Kidney capillary endothelial cell (primary cell): Measurements from ENCODE around the gene DCD.
"Not testable (repeated sequence)": the region's sequence is repeated elsewhere in the genome, so short reads cannot be mapped to it uniquely, and the experiment has no call there.

ENCODE experiments used
- DNase-seq: peaks from one replicate; pipeline ENCODE4 v3.0.0-alpha.2; 2018; ENCODE audit warnings: low spot score

Gene DCD, protein sequence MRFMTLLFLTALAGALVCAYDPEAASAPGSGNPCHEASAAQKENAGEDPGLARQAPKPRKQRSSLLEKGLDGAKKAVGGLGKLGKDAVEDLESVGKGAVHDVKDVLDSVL

DNA sequence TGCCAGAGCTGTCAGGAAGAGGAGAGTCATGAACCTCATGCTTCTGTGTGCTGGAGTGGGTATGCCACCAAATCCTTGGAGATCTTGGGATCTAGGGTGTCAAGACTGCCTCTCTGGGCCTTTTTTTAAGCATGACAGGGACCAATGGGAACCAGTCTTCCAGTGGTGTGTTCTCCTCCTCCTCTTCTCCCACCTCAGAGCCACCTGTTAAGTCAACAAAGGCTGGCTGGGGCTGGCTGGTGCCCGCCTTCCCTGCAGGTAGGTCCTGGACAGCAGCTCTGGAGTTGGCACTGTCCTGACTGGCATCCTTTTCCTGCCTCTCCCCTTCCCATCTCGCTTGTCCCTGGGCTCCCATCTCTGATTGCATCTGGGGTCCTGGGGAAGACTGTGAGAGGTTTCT, at the start of gene DCD:
TSS of gene DCD (minus strand) at position 101 of the 400 bp plus-strand sequence. CDS start at position 39, 62 bp downstream.
- DNase-seq = no peak

DNA sequence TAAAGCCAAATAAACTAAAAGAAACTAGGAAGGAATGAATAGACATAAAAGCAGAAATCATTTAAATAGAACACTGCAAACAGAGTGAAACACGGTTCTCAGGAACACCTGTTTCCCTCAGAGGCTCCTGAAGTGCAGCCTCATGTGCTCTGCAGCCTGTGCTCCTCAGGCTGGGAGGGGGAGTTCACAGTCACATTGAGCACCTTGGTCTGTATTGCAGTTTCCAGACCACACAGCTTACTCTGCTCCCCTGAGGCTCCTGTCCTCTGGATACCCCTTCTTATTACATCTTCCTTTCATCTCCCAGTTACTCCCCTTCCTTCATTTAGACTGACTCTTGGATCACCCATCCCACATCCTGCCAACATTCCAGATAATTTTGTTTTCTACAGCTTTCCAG, 49.7 kb upstream of the DCD start:
- no peak for DNase-seq

DNA sequence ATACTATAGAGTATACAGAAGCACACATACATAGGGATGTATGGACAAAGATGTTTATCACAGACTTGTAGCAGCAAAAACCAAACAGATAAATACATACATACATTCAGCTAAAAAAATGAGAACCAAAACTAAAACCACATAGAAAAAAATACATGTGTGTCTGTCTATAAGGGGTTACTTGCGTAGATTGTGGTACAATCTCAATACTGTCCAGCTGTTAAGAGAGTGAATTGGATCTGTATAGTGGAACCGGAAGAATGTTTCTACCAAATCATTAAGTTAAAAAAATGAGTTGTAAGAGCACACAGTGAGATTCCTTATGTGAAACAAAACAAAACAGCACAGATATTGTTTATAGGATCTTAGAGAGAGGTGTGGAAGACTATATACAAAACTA, 44.2 kb upstream of the DCD start:
- no peak for DNase-seq

DNA sequence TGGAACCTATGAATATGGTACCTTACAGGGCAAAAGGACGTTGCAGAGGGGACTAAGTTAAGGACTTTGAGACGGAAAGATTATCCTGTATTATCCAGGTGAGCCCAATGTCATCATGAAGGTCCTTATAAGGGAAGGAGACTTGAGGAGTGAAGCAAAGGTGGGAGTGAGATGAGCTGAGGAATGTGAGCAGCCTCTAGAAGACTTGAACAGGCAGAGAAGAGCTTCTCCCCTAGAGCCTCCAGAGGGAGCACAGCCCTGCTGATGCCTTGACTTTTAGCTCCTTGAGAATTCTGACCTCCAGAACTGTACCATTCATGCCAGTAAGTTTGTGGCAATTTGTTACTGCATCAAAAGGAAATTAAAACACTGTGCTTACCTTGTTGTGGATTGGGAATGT, 41.8 kb upstream of the DCD start:
- no peak for DNase-seq

DNA sequence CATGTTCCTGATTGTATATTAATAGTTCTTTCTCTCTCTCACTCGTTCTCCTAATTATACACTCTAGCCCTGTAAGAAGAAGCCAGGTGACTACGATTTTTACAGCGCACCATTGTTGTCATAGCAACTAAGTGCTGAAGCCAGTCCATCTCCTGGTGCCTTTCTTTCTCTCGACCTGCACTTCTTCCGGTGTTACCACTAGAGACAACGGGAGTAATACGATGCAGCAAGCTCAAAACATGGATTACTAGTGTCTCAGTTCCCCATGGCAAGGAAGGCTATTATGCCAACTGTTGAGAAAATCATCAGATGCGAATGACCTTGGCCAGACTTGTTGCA, 40.8 kb upstream of the DCD start:
- no peak for DNase-seq

DNA sequence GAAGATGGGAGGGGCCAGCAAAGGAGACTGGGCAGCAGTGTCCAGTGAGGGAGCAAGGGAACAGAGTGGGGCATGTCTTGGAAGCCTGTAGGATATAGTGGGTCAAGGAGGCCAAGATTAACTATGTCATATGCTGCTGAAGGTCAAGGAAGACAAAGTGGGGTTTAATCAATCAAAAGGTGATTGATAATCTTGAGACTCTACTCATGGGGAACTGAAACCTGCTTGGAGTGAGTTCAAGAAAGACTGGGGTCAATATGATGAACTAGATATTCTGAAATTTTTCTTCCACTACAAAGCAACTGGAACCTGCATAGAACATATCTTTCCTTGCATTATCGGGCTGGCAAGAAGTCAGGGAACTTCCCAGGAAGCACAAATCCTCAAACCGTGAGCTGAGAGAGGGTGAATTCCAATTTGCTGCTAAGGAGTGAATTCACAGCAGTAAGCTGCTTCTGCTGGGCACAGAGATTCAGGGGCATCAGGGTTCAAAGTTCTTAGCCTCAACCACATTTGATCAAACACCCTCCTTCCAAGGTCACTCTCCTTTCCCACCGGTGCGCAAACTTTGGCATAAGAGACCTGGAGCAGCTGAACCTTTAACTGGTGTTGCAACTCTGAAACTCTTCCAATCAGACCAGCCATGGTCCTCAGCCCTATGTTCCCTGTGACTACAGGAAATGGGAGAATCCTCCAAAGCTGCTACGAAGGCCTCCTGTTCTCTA, 40.3 kb upstream of the DCD start:
- no peak for DNase-seq

DNA sequence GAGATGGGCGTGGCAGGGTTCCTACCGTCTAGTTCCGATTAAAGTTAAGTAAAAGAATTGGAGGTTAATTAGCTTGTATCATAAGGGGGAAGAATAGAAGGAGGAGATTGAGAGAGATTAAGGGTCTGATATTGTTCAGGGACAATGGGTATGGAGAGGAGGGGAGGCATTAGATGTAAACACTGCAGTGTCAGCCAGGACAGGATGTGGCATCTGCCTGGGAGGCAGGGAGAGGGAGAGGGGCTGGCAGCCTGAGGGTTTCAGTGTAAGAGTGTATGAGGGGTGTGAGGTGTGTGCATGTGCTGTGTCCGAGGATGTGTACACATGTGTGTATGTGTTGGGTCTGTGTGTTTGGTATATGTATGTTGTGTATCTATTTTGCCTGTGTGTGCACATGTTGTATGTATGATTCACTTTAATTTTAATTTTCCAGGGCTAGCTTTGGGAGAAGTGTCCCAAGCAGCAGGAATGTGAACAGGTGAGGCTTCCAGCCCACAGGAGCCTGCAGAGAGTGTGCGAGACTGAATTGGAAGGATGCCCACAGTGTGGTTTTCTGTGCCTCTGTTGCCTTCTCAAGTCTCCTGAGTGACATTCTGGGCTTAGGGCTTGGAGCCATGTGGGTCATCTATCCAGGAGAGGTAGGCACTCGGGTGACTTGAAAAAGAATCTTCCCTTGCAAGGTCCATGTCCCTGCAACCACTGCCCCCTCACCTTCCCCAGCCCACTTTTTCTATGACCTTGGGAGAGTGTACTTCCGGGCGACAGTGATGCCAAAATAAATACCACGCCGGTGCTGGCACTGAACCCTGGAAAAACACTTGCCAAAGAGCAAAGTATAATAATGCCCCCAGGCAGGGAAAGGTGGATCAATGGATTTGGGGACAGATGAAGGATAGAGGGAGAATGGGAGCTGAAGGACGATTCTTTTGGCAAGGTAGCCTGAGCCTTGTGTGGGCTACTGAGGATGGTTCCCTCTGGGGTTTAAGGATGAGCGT, 36.8 kb upstream of the DCD start:
- DNase-seq = no peak

DNA sequence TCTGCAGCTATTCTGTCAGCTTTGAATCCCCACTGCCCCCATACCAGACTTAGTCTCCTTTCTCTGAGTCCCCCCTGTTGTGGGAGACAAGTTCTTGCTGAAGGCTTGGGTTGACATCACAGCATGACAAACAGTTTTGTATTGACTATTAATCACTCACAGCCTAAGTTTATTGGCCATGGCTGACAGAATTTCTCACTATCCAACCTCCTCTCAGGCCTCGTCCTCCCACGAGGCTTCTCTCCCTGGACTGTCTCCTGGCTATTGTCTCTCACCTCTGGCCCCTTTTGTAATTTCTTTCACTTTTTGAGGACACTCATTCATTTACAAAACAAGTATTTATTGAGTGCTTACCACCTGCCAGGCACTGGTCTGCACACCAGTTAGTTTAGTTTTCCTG, 35.2 kb upstream of the DCD start:
- no peak for DNase-seq

DNA sequence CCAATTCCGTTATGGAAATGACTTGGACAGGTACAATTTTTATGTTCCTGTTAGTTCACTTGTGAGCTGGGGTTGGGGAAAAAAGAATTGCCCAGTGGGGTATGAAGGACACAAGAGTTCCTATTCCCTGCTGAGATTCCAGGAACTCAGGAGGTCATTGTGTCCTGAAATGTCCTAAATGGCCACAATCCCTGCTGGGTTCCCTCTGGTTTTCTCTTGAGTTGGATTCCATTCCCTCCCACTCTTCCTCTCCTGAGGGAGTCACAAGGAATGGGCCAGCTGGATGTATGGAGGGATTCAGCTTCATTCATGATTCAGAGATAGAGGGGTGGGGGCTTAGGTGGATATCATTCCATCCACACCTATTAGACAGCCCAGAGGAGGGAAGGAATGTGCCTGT, 34.5 kb upstream of the DCD start:
- no peak for DNase-seq

DNA sequence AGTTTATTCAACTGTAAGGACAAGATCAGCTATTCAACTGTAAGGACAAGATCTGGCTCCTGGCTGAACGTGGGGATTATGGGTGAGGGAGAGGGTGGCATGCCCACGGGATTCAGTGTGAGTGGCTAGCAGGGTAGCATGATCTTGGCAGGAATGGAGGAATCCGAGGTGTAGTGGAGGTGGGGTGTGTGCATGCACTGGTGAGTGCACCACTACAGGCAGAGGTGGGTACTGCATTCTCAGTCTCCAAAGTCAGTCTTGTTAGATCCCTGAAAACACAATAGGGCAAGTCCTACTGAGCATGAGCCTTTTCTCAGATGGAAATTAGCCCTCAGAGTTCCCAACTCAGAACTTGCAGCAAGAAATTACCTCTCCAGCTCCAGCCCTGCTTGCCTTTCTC, 32.2 kb upstream of the DCD start:
- peak; percentile 3 for DNase-seq

DNA sequence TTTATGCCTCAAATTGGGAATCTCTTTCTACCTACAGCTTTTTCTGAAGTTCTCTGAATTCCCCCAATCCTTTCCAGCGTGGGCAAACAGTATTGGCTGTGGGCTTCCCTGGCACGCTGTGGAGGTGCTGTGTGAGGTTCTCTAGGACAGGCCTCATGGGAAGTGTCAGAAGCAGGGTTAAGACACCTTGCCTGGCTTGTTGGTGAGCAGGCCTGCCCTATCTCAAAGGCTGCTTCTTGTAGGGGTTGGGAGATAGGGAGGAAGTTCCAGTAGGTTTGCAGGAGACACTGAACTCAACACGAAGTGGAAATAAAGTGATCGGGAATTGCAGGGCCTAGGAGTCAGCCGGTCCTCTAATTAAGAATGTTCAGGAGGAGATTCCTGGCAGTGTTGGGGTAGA, 30.0 kb upstream of the DCD start:
- no peak for DNase-seq

DNA sequence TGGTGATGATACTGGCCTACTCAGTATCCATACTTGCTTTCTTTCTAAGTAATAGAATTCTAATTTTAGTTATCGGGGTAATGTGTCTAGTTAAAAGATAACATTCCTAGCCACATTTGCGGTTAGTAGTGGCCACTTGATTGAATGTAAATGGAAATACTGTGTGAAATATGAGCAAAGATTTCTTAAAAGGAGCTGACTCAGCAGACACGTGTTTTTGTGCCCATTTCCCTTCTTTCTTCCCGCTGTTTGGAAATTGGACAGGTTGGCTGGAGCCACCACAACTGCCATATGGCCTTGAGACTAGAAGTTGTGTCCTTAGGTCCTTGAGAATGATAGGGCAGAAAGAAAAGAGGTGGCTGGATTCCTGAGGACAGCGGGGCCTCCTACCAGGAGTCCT, 19.8 kb upstream of the DCD start:
- DNase-seq = no peak

DNA sequence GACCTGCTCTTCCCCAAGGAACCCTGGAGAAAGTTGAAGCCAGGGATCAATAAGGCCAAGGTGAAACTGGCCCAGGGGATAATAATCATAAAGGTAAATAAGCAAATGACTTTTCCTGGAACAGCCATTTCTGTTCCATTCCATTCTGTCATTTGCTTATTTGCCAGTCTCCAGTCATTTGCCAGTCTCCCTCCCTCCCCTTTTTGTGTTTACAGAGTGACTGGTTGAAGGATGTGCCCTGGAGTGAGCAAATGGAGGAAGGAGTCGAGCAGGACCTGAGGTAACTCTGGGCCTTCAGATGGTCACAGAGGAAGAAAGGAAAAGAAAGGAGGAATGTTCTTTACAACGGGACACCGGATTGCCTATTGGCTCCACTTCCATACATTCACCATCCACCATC, 17.8 kb upstream of the DCD start:
- no peak for DNase-seq

DNA sequence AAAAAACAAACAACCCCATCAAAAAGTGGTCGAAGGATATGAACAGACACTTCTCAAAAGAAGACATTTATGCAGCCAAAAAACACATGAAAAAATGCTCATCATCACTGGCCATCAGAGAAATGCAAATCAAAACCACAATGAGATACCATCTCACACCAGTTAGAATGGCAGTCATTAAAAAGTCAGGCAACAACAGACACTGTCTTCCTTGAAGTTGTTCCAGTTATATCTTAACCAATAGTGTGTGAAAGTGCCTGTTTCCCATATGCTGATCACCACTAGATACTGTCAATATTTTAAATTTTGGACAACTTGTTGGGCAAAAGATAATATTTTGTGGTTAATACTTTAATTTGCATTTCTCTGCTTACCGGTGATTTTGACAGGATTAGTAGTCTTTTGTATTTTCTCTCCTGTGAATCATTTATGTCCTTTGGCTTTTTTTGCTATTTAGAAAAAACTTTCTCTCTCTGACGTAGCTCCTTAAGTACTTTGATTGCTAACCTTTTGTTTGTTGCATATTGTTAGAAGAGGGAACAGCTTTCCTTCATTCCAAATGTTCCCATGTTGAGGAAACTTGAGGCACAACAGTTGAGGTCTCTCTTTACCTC, 17.0 kb upstream of the DCD start:
- DNase-seq = not testable (repeated sequence)

DNA sequence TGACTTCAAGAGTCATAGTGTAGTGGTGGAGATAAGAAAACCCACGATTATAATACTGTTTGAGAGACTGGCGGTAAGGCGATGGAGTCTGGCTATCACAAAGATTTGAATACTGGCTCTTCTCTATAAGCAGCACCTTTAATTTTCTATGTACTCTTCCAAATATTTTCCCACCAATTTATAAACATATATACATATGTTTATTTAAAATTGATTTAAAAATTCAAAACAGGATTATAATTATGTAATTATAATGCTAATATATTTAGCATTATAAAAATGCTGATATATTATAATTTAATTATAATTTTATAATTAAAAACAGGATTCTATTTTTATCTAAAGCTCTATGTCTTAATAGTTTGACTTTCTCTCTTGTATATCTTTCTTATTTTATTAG, 15.4 kb upstream of the DCD start:
- DNase-seq = no peak

DNA sequence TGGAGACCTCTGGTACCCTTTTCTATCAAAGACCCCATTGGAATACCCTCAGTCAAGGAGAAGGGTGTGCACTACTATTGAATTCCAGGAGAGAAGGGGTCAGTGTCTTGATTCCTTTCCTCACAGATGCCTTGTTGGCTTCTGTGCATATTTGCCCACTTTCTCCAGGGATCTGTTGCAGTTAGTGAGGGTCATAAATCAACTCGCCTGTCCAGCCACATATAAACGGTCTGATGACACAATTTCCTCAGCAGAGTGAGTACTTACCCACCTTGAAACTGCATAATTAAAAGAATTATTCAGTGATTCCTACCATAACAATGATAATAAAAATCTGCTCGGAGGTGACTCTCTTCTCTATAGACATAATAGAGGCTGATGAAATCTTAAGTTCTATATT, 13.9 kb upstream of the DCD start:
- no peak for DNase-seq

DNA sequence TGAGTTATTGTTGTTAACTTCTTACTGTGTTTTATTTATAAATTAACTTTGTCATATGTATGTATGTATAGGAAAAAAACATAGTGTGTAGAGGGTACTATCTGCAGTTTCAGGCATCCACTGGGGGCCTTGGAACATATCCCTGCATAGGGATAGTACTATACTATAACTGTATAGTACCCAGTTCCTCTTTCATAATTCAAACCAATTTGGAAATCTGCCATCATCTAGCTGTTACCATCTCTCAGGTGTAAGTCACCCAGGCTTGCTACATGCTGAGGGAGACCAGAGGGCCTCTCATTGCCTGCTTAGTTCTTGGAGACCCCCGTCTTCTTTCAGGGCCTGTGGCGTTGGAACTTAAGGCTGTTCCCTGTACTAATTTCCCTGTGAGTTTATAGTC, 12.9 kb upstream of the DCD start:
- no peak for DNase-seq

DNA sequence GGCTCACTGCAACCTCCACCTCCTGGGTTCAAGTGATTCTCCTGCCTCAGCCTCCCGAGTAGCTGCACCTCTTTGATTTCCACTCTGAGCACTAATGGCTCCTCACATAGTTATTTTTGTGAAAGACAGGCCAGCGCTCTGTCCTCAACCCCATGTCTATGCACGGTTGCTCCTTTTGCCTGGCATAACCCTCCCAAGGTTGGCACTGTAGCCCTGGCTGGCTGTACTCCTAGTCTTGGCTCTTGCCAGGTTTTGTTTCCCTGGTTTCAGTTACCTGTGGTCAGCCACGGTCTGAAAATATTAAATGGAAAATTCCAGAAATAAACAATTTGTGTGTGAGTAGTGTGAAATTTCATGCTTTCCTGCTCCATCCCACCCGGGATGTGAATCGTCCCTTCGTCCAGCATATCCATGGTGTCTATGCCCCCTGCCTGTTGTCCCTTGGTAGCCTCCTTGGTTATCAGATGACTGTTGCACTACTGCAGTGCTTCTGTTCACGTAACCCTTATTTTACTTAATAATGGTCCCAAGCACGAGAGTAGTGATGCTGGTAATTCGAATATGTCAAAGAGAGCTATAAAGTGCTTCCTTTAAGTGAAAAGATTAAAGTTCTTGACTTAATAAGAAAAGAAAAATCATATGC, 12.3 kb upstream of the DCD start:
- DNase-seq = no peak

DNA sequence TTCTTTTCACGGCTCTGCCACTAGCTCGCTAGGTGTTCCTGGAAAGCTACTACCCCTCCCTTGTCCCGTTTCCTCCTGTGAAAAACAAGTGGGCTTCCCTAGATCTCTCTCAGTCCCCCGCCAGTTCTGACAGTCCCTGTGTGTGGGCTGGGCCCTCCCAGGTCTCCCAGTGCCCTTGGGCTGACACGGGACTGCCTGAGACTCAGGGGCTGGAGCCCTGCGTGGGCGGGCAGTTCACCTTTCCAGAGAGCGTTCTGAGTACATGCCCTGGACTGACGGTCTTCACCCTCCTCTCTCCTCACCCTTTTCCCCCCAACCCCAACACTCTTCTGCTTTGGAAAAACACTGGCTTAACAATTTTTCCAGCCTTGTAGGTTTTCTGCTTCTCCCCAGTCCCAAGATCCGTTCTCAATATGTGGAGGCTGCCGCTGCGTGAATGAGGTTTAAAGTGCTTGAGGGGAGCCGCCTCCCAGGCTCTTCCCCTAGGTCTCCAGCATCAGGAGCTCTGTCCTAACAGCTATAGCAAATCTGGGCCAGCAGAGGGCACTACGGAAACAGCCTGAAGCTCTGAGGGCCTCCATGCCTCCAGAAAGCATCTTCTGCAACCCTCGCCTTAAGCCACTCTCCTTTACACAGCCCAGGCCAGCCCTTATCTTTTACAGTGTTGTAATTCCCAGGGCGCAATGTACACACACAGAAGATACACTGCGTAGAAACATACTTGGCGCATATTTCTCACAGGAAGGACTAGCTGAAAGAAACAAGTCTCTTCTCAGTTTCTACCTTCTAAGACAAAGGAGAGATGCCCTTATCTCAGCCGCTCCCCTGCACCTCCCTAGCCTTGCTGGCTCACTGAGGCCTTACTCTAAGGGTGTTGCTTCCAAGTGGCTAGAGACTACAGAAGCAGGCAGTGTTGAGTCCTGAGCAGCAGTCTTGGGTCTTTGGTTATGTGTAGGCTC, 10.4 kb upstream of the DCD start:
- peak; percentile 21 for DNase-seq

DNA sequence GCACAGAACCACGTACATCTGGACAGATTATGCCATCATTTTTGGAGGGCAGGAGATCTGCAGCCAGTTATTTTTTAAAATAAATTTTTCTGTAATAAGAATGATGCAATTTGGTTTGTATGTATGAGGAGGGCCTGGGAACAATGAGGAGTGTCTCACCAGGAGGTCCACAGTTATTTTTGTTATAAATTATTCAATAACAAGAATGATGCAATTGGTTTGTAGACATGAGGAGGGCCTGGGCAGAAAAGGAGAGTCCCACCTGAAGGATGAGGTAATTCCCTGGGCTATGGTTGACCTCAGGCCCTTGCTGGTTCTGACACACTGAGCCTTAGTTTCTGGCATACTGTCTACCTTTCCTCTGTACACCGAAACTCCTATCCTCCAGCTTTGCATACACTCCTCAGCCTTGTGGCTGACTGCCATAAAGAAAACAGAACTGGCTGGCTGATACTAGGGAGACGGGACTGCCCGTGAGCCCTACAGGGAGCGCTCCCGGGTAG, 9.0 kb upstream of the DCD start:
- DNase-seq = no peak

DNA sequence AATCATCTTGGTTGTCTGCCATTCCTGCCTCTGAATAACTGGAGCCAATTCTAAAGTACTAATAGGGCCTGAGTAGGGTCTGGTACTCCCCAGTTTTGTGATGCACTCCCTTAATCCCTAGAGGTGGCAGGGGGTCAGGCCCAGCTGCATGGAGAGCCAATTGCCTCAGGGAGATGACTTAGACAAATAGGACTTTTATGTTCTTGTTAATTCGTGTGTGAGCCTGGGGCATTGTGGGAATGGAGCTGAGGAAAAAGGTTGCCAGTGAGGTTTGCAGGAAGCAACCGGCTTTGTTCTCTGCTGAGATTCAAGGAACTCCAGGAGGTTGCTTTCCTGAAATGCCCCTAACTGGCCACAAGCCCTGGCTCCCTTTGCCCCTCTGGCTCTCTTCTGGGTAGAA, 6.8 kb upstream of the DCD start:
- no peak for DNase-seq
